ENCODE measurements around the gene KIF15.

KIF15 gene

DNA sequence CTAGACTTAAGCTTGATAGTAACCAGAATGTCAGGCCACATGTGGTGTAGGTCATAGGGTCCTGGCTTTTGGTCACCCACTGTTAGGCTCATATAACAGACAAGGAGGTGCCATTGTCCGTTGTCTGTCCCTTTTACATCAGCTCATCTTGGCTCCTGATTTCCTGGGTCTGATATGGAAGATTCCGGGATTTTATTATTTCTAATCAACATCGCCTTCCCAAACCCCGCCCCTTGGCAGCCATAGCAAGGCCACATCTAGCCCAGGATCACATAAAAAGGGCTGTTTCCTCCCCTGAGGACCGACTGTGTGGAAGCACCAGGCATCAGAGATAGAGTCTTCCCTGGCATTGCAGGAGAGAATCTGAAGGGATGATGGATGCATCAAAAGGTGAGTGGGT lies 112.7 kb downstream of the KIF15 start, which contains the start of gene TGM4:
Gene TGM4 (plus strand): TSS at position 301 of the 400 bp plus-strand sequence. CDS start 71 bp downstream, at position 372.
- Histone ChIP-seq H3K9me3 (ENCODE audit: insufficient read depth, low read depth, low read length) (no peaks in the 10 kb centered on the region), H3K79me2 (ENCODE audit: insufficient read depth, low read length) (no peaks in the 10 kb centered on the region), H3F3A (ENCODE audit: low read depth) (no peaks in the 10 kb centered on the region), H4K20me1 (ENCODE audit: insufficient read depth, low read length, poor library complexity, severe bottlenecking) (no peaks in the 10 kb centered on the region), H3K36me3 (ENCODE audit: insufficient read depth, low read length) (no peaks in the 10 kb centered on the region), H3K27me3 (ENCODE audit: insufficient read depth, low read length, poor library complexity, severe bottlenecking) (no peaks in the 10 kb centered on the region), H3K9ac (ENCODE audit: low read depth, low read length, poor library complexity, severe bottlenecking) (no peak within 1 kb of the TSS), H3K4me1 (ENCODE audit: insufficient read depth, low read length, poor library complexity, severe bottlenecking) (no peaks in the 10 kb centered on the region), H3K9me2 (replicated peaks; ENCODE audit: low read depth, low read length) (no peaks in the 10 kb centered on the region), H3K4me2 (ENCODE audit: low read depth, low read length, poor library complexity, severe bottlenecking) (no peak within 1 kb of the TSS), H2AFZ (ENCODE audit: low read length) (no peak within 1 kb of the TSS), H3K4me3 (ENCODE audit: low read length, poor library complexity, severe bottlenecking) (no peak within 1 kb of the TSS)
- TF ChIP-seq CTCF (conservative IDR thresholded peaks at IDR 0.05; ENCODE audit: low read length) (no peak), EZH2phosphoT487 (IDR thresholded peaks at IDR 0.05; ENCODE audit: borderline replicate concordance) (no peak)

GRCh38 chr3:44875596-44875995 lies 114.0 kb downstream of the KIF15 start:
- no peaks in the 10 kb centered on the region for H3K9me3 ChIP-seq (ENCODE audit: insufficient read depth, low read depth, low read length)
- no peaks in the 10 kb centered on the region for H3K79me2 ChIP-seq (ENCODE audit: insufficient read depth, low read length)
- no peaks in the 10 kb centered on the region for H3K27me3 ChIP-seq (ENCODE audit: insufficient read depth, low read length, poor library complexity, severe bottlenecking)
- no peak overlapping the region for H2AFZ ChIP-seq (ENCODE audit: low read length)
- H3K4me2 ChIP-seq (ENCODE audit: low read depth, low read length, poor library complexity, severe bottlenecking) = no peak overlapping the region
- H3K9me2 ChIP-seq (replicated peaks; ENCODE audit: low read depth, low read length) = no peaks in the 10 kb centered on the region
- H3K4me1 ChIP-seq (ENCODE audit: insufficient read depth, low read length, poor library complexity, severe bottlenecking) = no peaks in the 10 kb centered on the region
- H3F3A ChIP-seq (ENCODE audit: low read depth) = no peaks in the 10 kb centered on the region
- H3K9ac ChIP-seq (ENCODE audit: low read depth, low read length, poor library complexity, severe bottlenecking) = no peak overlapping the region
- TF ChIP-seq EZH2phosphoT487 (IDR thresholded peaks at IDR 0.05; ENCODE audit: borderline replicate concordance) = no peak
- no peak for TF ChIP-seq CTCF (conservative IDR thresholded peaks at IDR 0.05; ENCODE audit: low read length)
- no peak overlapping the region for H3K4me3 ChIP-seq (ENCODE audit: low read length, poor library complexity, severe bottlenecking)
- H3K36me3 ChIP-seq (ENCODE audit: insufficient read depth, low read length) = no peaks in the 10 kb centered on the region
- no peaks in the 10 kb centered on the region for H4K20me1 ChIP-seq (ENCODE audit: insufficient read depth, low read length, poor library complexity, severe bottlenecking)

DNA sequence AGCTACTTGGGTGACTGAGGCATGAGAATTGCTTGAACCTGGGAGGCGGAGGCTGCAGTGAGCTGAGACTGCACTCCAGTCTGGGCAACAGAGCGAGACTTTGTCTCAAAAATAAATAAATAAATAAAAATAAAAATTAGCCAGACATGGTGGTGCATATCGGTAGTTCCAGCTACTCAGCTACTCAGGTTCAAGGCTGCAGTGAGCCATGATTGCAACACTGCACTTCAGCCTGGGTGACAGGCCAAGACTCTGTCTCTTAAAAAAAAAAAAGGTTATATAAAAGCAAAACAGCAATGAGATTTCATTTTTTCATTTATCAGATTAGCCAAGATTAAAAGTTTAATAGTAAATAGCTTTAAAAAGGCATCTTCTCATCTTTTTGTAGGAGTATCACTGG lies 115.7 kb downstream of the KIF15 start:
- H3K79me2 ChIP-seq (ENCODE audit: insufficient read depth, low read length) = no peaks in the 10 kb centered on the region
- H2AFZ ChIP-seq (ENCODE audit: low read length) = no peak overlapping the region
- no peak overlapping the region for H3K9ac ChIP-seq (ENCODE audit: low read depth, low read length, poor library complexity, severe bottlenecking)
- no peaks in the 10 kb centered on the region for H3K9me3 ChIP-seq (ENCODE audit: insufficient read depth, low read depth, low read length)
- H3K27me3 ChIP-seq (ENCODE audit: insufficient read depth, low read length, poor library complexity, severe bottlenecking) = no peaks in the 10 kb centered on the region
- H3K4me1 ChIP-seq (ENCODE audit: insufficient read depth, low read length, poor library complexity, severe bottlenecking) = no peaks in the 10 kb centered on the region
- H3K9me2 ChIP-seq (replicated peaks; ENCODE audit: low read depth, low read length) = no peaks in the 10 kb centered on the region
- H3F3A ChIP-seq (ENCODE audit: low read depth) = no peaks in the 10 kb centered on the region
- no peak overlapping the region for H3K4me2 ChIP-seq (ENCODE audit: low read depth, low read length, poor library complexity, severe bottlenecking)
- no peak overlapping the region for H3K4me3 ChIP-seq (ENCODE audit: low read length, poor library complexity, severe bottlenecking)
- H3K36me3 ChIP-seq (ENCODE audit: insufficient read depth, low read length) = no peaks in the 10 kb centered on the region
- no peak for TF ChIP-seq CTCF (conservative IDR thresholded peaks at IDR 0.05; ENCODE audit: low read length)
- no peaks in the 10 kb centered on the region for H4K20me1 ChIP-seq (ENCODE audit: insufficient read depth, low read length, poor library complexity, severe bottlenecking)
